ENCODE results near the gene ANKRD16.
"Not testable (repeated sequence)": the region's sequence is repeated elsewhere in the genome, so short reads cannot be mapped to it uniquely, and the experiment has no call there.

Gene ANKRD16

GRCh38 chr10:5873515-5873995 lies 16.1 kb downstream of the ANKRD16 start:
- peak; percentile 31 for DNase-seq (ENCODE audit: low read depth)

- DNase-seq (ENCODE audit: low read depth), result no peak
These were observed 18.1 kb downstream of the ANKRD16 start for GRCh38 chr10:5871596-5871995.

- DNase-seq (ENCODE audit: low read depth), result no peak
These were observed 20.5 kb downstream of the ANKRD16 start for GRCh38 chr10:5869156-5869555.

GRCh38 chr10:5868383-5868782 lies 21.3 kb downstream of the ANKRD16 start:
- DNase-seq (ENCODE audit: low read depth), result not testable (repeated sequence)

GRCh38 chr10:5867091-5867615 lies 22.5 kb downstream of the ANKRD16 start:
- DNase-seq (ENCODE audit: low read depth), result not testable (repeated sequence)

GRCh38 chr10:5866451-5867081 lies 23.1 kb downstream of the ANKRD16 start:
- not testable (repeated sequence) for DNase-seq (ENCODE audit: low read depth)

GRCh38 chr10:5862981-5863685 lies 26.6 kb downstream of the ANKRD16 start:
- not testable (repeated sequence) for DNase-seq (ENCODE audit: low read depth)

GRCh38 chr10:5862360-5862961 lies 27.2 kb downstream of the ANKRD16 start:
- no peak for DNase-seq (ENCODE audit: low read depth)

GRCh38 chr10:5860066-5860465 lies 29.6 kb downstream of the ANKRD16 start:
- no peak for DNase-seq (ENCODE audit: low read depth)

- no peak for DNase-seq (ENCODE audit: low read depth)
These were observed 30.9 kb downstream of the ANKRD16 start for GRCh38 chr10:5858811-5859210.

GRCh38 chr10:5856701-5857004 lies 33.0 kb downstream of the ANKRD16 start:
- DNase-seq (ENCODE audit: low read depth), result no peak

GRCh38 chr10:5855979-5856700 lies 33.6 kb downstream of the ANKRD16 start:
- no peak for DNase-seq (ENCODE audit: low read depth)

GRCh38 chr10:5854131-5854475 lies 35.6 kb downstream of the ANKRD16 start:
- no peak for DNase-seq (ENCODE audit: low read depth)

- not testable (repeated sequence) for DNase-seq (ENCODE audit: low read depth)
These were observed 43.0 kb downstream of the ANKRD16 start for GRCh38 chr10:5846667-5847066.

- DNase-seq (ENCODE audit: low read depth), result no peak
These were observed 45.2 kb downstream of the ANKRD16 start for GRCh38 chr10:5844345-5845055.

GRCh38 chr10:5843686-5844344 lies 45.9 kb downstream of the ANKRD16 start:
- no peak for DNase-seq (ENCODE audit: low read depth)

GRCh38 chr10:5841965-5842364 lies 47.7 kb downstream of the ANKRD16 start:
- no peak for DNase-seq (ENCODE audit: low read depth)

- no peak for DNase-seq (ENCODE audit: low read depth)
These were observed 49.1 kb downstream of the ANKRD16 start for GRCh38 chr10:5840314-5841307.

GRCh38 chr10:5836181-5836580 lies 53.5 kb downstream of the ANKRD16 start:
- DNase-seq (ENCODE audit: low read depth), result not testable (repeated sequence)

Data from stimulated activated CD8-positive, alpha-beta memory T cell treated with anti-CD3 and anti-CD28 coated beads, Interleukin-4, amount 100 ng/mL, for 24 hours (primary cell).